ENCODE data around the gene TTBK2. TPM values are rescaled to one million over a fixed set of nuclear protein-coding genes. Genes with fewer than 3 reads are reported as not detected.
"Not testable (repeated sequence)": the region's sequence is repeated elsewhere in the genome, so short reads cannot be mapped to it uniquely, and the experiment has no call there.

Gene TTBK2
- total RNA-seq, 1 donor from 2014 or later: 47.8 TPM

DNA sequence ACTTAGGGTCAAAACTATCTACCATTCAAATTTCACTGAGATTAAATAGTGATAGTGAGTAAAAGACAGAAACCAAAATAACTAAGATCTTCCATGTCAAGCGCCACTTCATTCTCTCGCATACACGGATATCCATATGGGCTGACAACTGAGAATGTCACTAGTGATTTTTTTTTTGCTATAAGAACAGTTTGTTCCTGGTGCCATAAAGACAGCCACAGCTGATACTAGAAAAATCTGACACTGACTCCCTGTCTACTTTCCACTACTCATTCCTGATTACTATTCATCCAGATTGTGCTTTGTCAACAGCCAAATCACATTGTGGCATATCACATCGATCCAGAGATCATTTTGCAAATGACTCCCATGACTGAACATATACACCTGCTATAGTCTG, 137.9 kb downstream of the TTBK2 start:
- TF ChIP-seq, protein P1, sequence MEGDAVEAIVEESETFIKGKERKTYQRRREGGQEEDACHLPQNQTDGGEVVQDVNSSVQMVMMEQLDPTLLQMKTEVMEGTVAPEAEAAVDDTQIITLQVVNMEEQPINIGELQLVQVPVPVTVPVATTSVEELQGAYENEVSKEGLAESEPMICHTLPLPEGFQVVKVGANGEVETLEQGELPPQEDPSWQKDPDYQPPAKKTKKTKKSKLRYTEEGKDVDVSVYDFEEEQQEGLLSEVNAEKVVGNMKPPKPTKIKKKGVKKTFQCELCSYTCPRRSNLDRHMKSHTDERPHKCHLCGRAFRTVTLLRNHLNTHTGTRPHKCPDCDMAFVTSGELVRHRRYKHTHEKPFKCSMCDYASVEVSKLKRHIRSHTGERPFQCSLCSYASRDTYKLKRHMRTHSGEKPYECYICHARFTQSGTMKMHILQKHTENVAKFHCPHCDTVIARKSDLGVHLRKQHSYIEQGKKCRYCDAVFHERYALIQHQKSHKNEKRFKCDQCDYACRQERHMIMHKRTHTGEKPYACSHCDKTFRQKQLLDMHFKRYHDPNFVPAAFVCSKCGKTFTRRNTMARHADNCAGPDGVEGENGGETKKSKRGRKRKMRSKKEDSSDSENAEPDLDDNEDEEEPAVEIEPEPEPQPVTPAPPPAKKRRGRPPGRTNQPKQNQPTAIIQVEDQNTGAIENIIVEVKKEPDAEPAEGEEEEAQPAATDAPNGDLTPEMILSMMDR (IDR thresholded peaks at IDR 0.05; ENCODE audit: partially characterized antibody, unreplicated experiment): no peak
- Mint-ChIP-seq H3K4me1 (ENCODE audit: low read depth, unreplicated experiment) (peaks cover 5% of the 10 kb centered on the region), H3K4me3 (ENCODE audit: unreplicated experiment) (no peak overlapping the region), H3K9me3 (ENCODE audit: unreplicated experiment) (no peaks in the 10 kb centered on the region), H3K27ac (ENCODE audit: unreplicated experiment) (no peak overlapping the region), H3K36me3 (ENCODE audit: unreplicated experiment) (no peaks in the 10 kb centered on the region), H3K27me3 (ENCODE audit: unreplicated experiment) (no peaks in the 10 kb centered on the region)
- DNase-seq: no peak

DNA sequence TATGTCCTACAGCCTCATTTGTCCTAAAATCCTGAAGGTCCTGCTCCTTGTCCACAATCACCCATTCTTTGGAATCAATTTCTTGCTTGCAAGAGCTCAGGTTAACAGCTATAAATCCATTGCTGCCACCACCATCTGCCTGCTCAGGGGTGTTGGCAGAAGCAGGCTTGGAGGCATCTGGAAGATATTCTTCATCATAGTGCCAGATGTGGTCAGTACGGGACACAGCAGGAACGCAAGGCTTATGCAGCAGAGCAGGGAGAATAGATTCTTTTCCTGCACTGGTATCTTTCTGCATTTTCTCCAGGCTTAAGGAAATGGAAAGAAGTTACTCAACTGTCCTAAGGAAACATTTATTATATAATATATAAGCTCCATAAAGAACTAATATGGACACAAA, 145.2 kb downstream of the TTBK2 start:
- Mint-ChIP-seq H3K4me1 (ENCODE audit: low read depth, unreplicated experiment) (peaks cover 7% of the 10 kb centered on the region), H3K27ac (ENCODE audit: unreplicated experiment) (no peak overlapping the region), H3K9me3 (ENCODE audit: unreplicated experiment) (no peaks in the 10 kb centered on the region), H3K36me3 (ENCODE audit: unreplicated experiment) (no peaks in the 10 kb centered on the region), H3K27me3 (ENCODE audit: unreplicated experiment) (no peaks in the 10 kb centered on the region), H3K4me3 (ENCODE audit: unreplicated experiment) (no peak overlapping the region)
- DNase-seq: no peak
- TF ChIP-seq, protein P1 (IDR thresholded peaks at IDR 0.05; ENCODE audit: partially characterized antibody, unreplicated experiment): no peak

DNA sequence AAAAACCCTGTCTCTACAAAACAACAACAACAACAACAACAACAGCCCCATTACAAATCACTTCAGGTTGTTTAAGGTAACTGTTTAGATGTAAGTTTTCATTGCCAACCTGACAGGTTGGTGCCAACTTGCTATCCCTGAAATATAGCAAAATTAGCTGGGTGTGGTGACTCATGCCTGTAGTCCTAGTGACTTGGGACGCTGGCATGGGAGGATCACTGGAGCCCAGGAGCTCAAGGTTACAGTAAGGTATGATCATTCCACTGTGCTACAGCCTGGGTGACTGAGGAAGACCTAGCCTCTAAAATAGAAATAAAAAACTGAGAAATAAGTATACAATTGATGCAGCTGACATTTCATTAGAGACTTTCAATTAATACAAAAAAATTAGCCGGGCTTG, 147.7 kb downstream of the TTBK2 start:
- H3K9me3 Mint-ChIP-seq (ENCODE audit: unreplicated experiment): no peaks in the 10 kb centered on the region
- H3K36me3 Mint-ChIP-seq (ENCODE audit: unreplicated experiment): no peaks in the 10 kb centered on the region
- peaks cover 7% of the 10 kb centered on the region for H3K4me1 Mint-ChIP-seq (ENCODE audit: low read depth, unreplicated experiment)
- H3K27ac Mint-ChIP-seq (ENCODE audit: unreplicated experiment): no peak overlapping the region
- no peak overlapping the region for H3K4me3 Mint-ChIP-seq (ENCODE audit: unreplicated experiment)
- DNase-seq: no peak
- TF ChIP-seq, protein P1 (IDR thresholded peaks at IDR 0.05; ENCODE audit: partially characterized antibody, unreplicated experiment): no peak
- peaks cover 2% of the 10 kb centered on the region for H3K27me3 Mint-ChIP-seq (ENCODE audit: unreplicated experiment)

DNA sequence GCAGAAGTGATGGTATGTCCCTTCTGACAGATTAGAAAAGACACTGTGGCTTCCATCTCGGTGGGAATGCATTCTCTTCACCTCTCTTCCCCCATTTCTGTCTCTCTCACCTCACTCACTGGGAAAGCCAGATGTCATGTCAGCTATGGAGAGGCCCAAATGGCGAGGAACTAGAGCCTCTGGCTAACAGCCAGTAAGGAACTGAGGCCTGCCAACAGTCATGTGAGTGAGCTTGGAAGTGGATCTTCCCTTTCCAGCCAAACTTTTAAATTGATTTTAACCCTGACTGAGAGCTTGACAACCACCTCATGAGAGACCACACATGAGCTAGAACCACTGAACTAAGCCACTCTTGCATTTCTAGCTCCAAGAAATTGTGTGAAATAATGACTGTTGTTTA, 148.4 kb downstream of the TTBK2 start:
- peaks cover 2% of the 10 kb centered on the region for H3K27me3 Mint-ChIP-seq (ENCODE audit: unreplicated experiment)
- peaks cover 3% of the 10 kb centered on the region for H3K4me1 Mint-ChIP-seq (ENCODE audit: low read depth, unreplicated experiment)
- H3K27ac Mint-ChIP-seq (ENCODE audit: unreplicated experiment): no peak overlapping the region
- TF ChIP-seq, protein P1 (IDR thresholded peaks at IDR 0.05; ENCODE audit: partially characterized antibody, unreplicated experiment): no peak
- H3K36me3 Mint-ChIP-seq (ENCODE audit: unreplicated experiment): peaks cover 4% of the 10 kb centered on the region
- H3K9me3 Mint-ChIP-seq (ENCODE audit: unreplicated experiment): no peaks in the 10 kb centered on the region
- no peak overlapping the region for H3K4me3 Mint-ChIP-seq (ENCODE audit: unreplicated experiment)
- DNase-seq: no peak

DNA sequence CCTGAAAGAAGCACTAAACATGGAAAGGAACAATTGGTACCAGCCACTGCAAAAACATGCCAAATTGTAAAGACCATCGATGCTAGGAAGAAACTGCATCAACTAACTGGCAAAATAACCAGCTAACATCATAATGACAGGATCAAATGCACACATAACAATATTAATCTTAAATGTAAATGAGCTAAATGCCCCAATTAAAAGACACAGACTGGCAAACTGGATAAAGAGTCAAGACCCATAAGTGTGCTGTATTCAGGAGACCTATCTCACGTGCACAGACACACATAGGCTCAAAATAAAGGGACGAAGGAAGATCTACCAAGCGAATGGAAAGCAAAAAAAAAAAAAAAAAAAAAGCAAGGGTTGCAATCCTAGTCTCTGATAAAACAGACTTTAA, 154.5 kb downstream of the TTBK2 start:
- H3K4me3 Mint-ChIP-seq (ENCODE audit: unreplicated experiment); H3K4me1 Mint-ChIP-seq (ENCODE audit: low read depth, unreplicated experiment); DNase-seq; H3K27ac Mint-ChIP-seq (ENCODE audit: unreplicated experiment); H3K27me3 Mint-ChIP-seq (ENCODE audit: unreplicated experiment): not testable (repeated sequence)
- Mint-ChIP-seq H3K36me3 (ENCODE audit: unreplicated experiment) (peaks cover 32% of the 10 kb centered on the region), H3K9me3 (ENCODE audit: unreplicated experiment) (peaks cover 15% of the 10 kb centered on the region)

DNA sequence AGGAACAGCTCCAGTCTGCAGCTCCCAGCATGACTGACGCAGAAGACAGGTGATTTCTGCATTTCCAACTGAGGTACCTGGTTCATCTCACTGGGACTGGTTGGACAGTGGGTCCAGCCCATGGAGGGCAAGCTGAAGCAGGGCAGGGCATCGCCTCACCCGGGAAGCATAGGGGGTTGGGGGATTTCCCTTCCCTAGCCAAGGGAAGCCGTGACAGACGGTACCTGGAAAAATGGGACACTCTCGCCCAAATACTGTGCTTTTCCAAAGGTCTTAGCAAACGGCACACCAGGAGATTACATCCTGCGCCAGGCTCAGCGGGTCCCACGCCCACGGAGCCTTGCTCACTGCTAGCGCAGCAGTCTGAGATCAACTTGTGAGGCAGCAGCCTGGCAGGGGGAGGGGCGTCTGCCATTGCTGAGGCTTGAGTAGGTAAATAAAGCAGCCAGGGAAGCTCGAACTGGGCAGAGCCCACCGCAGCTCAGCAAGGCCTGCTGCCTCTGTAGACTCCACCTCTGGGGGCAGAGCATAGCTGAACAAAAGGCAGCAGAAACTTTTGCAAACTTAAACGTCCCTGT, 156.3 kb downstream of the TTBK2 start:
- H3K4me1 Mint-ChIP-seq (ENCODE audit: low read depth, unreplicated experiment); H3K27me3 Mint-ChIP-seq (ENCODE audit: unreplicated experiment); H3K4me3 Mint-ChIP-seq (ENCODE audit: unreplicated experiment); H3K27ac Mint-ChIP-seq (ENCODE audit: unreplicated experiment); DNase-seq: not testable (repeated sequence)
- H3K36me3 Mint-ChIP-seq (ENCODE audit: unreplicated experiment): peaks cover 42% of the 10 kb centered on the region
- peaks cover 21% of the 10 kb centered on the region for H3K9me3 Mint-ChIP-seq (ENCODE audit: unreplicated experiment)

DNA sequence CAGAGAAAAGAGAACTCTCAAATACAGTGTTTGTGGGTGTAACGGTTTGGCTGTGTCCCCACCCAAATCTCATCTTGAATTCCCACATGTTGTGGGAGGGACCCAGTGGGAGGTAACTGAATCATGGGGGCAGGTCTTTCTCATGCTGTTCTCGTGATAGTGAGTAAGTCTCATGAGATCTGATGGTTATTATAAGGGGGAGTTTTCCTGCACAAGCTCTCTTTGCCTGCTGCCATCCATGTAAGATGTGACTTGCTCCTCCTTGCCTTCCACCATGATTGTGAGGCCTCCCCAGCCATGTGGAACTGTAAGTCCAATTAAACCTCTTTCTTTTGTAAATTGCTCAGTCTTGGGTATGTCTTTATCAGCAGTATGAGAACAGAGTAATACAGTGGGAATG, 158.8 kb downstream of the TTBK2 start:
- not testable (repeated sequence) for H3K4me1 Mint-ChIP-seq (ENCODE audit: low read depth, unreplicated experiment); H3K27me3 Mint-ChIP-seq (ENCODE audit: unreplicated experiment); H3K27ac Mint-ChIP-seq (ENCODE audit: unreplicated experiment); DNase-seq; H3K4me3 Mint-ChIP-seq (ENCODE audit: unreplicated experiment)
- Mint-ChIP-seq H3K36me3 (ENCODE audit: unreplicated experiment) (peaks cover 34% of the 10 kb centered on the region), H3K9me3 (ENCODE audit: unreplicated experiment) (peaks cover 18% of the 10 kb centered on the region)

All from glutamatergic neuron (in vitro differentiated cells).